Tibial nerve (tissue), 4 donors: ENCODE data around the gene HOGA1.

Experiments used
- CTCF ChIP-seq, 5 experiments: fragments of 200-600 bp in 3 of 5; fragments of 450-650 bp in 2 of 5; sonication (generic) in 3 of 5; IDR thresholded peaks; one replicate each; pipeline ENCODE4 v1.5.1; 2016 to 2019; ENCODE audit warnings: antibody characterized with exemption in 5 of 5, mild to moderate bottlenecking in 3 of 5, moderate library complexity in 2 of 5
- EP300 ChIP-seq, 2 donors: sonication (generic); formaldehyde crosslinking; IDR thresholded peaks; one replicate each; pipeline ENCODE4 v1.6.1; 2017; ENCODE audit warnings: antibody characterized with exemption in 2 of 2, mild to moderate bottlenecking in 1 of 2
- POLR2A ChIP-seq, 2 donors: fragments of 450-650 bp; IDR thresholded peaks; one replicate each; pipeline ENCODE4 v1.6.1; 2017; ENCODE audit warnings: antibody characterized with exemption in 2 of 2, mild to moderate bottlenecking in 2 of 2, moderate library complexity in 2 of 2

- TF ChIP-seq POLR2A (IDR thresholded peaks at IDR 0.05): peak; percentile 88 to 90
- TF ChIP-seq CTCF (IDR thresholded peaks at IDR 0.05): peak in 2 of 5 experiments; percentile 15 to 35
- TF ChIP-seq EP300 (IDR thresholded peaks at IDR 0.05): peak; percentile 81 to 94
These were observed 56.1 kb downstream of the HOGA1 start, which contains the start of gene PI4K2A for GRCh38 chr10:97640174-97640867.
